ENCODE results near the gene PAQR9.

GRCh38 chr3:142966808-142967207 lies 3.3 kb upstream of the PAQR9 start:
- TF ChIP-seq, protein P1, sequence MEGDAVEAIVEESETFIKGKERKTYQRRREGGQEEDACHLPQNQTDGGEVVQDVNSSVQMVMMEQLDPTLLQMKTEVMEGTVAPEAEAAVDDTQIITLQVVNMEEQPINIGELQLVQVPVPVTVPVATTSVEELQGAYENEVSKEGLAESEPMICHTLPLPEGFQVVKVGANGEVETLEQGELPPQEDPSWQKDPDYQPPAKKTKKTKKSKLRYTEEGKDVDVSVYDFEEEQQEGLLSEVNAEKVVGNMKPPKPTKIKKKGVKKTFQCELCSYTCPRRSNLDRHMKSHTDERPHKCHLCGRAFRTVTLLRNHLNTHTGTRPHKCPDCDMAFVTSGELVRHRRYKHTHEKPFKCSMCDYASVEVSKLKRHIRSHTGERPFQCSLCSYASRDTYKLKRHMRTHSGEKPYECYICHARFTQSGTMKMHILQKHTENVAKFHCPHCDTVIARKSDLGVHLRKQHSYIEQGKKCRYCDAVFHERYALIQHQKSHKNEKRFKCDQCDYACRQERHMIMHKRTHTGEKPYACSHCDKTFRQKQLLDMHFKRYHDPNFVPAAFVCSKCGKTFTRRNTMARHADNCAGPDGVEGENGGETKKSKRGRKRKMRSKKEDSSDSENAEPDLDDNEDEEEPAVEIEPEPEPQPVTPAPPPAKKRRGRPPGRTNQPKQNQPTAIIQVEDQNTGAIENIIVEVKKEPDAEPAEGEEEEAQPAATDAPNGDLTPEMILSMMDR (IDR thresholded peaks at IDR 0.05): no peak
- TF ChIP-seq POLR2A (IDR thresholded peaks at IDR 0.05): no peak
